H54 (cell line): ENCODE data around the gene GALNT17.
A peak's percentile ranks its signal among the peaks of the same experiment; 100 is the strongest.
"Not testable (repeated sequence)": the region's sequence is repeated elsewhere in the genome, so short reads cannot be mapped to it uniquely, and the experiment has no call there.

Experiments used
- DNase-seq: peaks from one replicate; pipeline ENCODE4 v3.0.0; 2011; ENCODE audit warnings: low spot score, mixed read lengths; ENCODE audit not compliant: insufficient read length
- FAIRE-seq: peaks from 3 replicates; lab custom pipeline; 2011; peaks lifted over from hg19 to GRCh38; lab: Jason Lieb, UNC
- POLR2A ChIP-seq: IDR thresholded peaks from 2 replicates; pipeline ENCODE4 v1.6.1; 2011; ENCODE audit warnings: low read depth, mild to moderate bottlenecking, low read length

The GALNT17 gene

GRCh38 chr7:71708710-71709109 is 576.8 kb downstream of the GALNT17 start:
- no peak for FAIRE-seq
- no peak for TF ChIP-seq POLR2A
- DNase-seq = no peak

GRCh38 chr7:71710442-71710841 is 578.5 kb downstream of the GALNT17 start:
- DNase-seq (no peak), FAIRE-seq (no peak)
- no peak for TF ChIP-seq POLR2A

GRCh38 chr7:71712653-71713180 is 580.8 kb downstream of the GALNT17 start:
- no peak for TF ChIP-seq POLR2A
- FAIRE-seq (no peak), DNase-seq (no peak)

GRCh38 chr7:71716690-71717089 is 584.7 kb downstream of the GALNT17 start:
- no peak for TF ChIP-seq POLR2A
- FAIRE-seq = no peak
- no peak for DNase-seq

GRCh38 chr7:71718563-71718962 is 586.6 kb downstream of the GALNT17 start:
- TF ChIP-seq POLR2A = no peak
- FAIRE-seq (no peak), DNase-seq (no peak)

- TF ChIP-seq POLR2A = no peak
- no peak for FAIRE-seq
Measured at GRCh38 chr7:71721742-71722141, 589.8 kb downstream of the GALNT17 start.

GRCh38 chr7:71723859-71724258 is 591.9 kb downstream of the GALNT17 start:
- TF ChIP-seq POLR2A = no peak
- DNase-seq = no peak
- no peak for FAIRE-seq

More at GRCh38 chr7:71721742-71722141, 589.8 kb downstream of the GALNT17 start:
- DNase-seq = no peak

GRCh38 chr7:71727347-71727746 is 595.4 kb downstream of the GALNT17 start:
- FAIRE-seq = no peak
- TF ChIP-seq POLR2A = no peak
- DNase-seq = no peak

- no peak for FAIRE-seq
- DNase-seq = no peak
- TF ChIP-seq POLR2A = no peak
Measured at GRCh38 chr7:71731740-71732139, 599.8 kb downstream of the GALNT17 start.

GRCh38 chr7:71733107-71733870 is 601.3 kb downstream of the GALNT17 start:
- TF ChIP-seq POLR2A = no peak
- peak; percentile 74 for DNase-seq
- FAIRE-seq = no peak

GRCh38 chr7:71735961-71736556 is 604.1 kb downstream of the GALNT17 start:
- FAIRE-seq = no peak
- DNase-seq = peak; percentile 36
- TF ChIP-seq POLR2A = no peak

GRCh38 chr7:71737931-71738540 is 606.1 kb downstream of the GALNT17 start:
- not testable (repeated sequence) for DNase-seq, FAIRE-seq

- TF ChIP-seq POLR2A = no peak
- DNase-seq = no peak
- FAIRE-seq = no peak
Measured at GRCh38 chr7:71739520-71740173, 607.7 kb downstream of the GALNT17 start.

- TF ChIP-seq POLR2A = no peak
- DNase-seq (no peak), FAIRE-seq (no peak)
Measured at GRCh38 chr7:71740174-71740560, 608.2 kb downstream of the GALNT17 start.
